Activated CD4-positive, alpha-beta T cell treated with anti-CD3 and anti-CD28 coated beads for 36 hours (primary cell): ENCODE data around the gene BLOC1S5. TPM values are rescaled to one million over a fixed set of nuclear protein-coding genes. Genes with fewer than 3 reads are reported as not detected.
A peak's percentile ranks its signal among the peaks of the same experiment; 100 is the strongest.
"Not testable (repeated sequence)": the region's sequence is repeated elsewhere in the genome, so short reads cannot be mapped to it uniquely, and the experiment has no call there.

Experiments used
- ATAC-seq: fragments of 200-7000 bp; cut with Tn5 transposase; one replicate; pipeline ENCODE4 v1.10.0; 2021; ENCODE audit warnings: mild to moderate bottlenecking, moderate library complexity
- CTCF ChIA-PET: fragments of 350-600 bp; sonication (Branson Sonifier 250); formaldehyde crosslinking; loops from one replicate; lab custom pipeline; 2021; ENCODE audit warnings: antibody characterized with exemption; lab: Charles Lee
- POLR2A ChIA-PET: fragments of 350-600 bp; sonication (Branson Sonifier 250); formaldehyde crosslinking; loops from one replicate; lab custom pipeline; 2021; ENCODE audit warnings: antibody characterized with exemption, inconsistent platforms; lab: Charles Lee
- DNase-seq: peaks from one replicate; pipeline ENCODE4 v3.0.0-alpha.2; 2020
- H3K27ac Mint-ChIP-seq: one replicate; pipeline ENCODE4 v1.8.0; 2021; ENCODE audit warnings: mixed read lengths
- H3K27me3 Mint-ChIP-seq: one replicate; pipeline ENCODE4 v1.8.0; 2021; ENCODE audit warnings: mixed read lengths
- H3K36me3 Mint-ChIP-seq: one replicate; pipeline ENCODE4 v1.8.0; 2021; ENCODE audit warnings: low read depth, mixed read lengths
- H3K4me1 Mint-ChIP-seq: one replicate; pipeline ENCODE4 v1.8.0; 2021; ENCODE audit warnings: mixed read lengths
- H3K4me3 Mint-ChIP-seq: one replicate; pipeline ENCODE4 v1.8.0; 2021; ENCODE audit warnings: mild to moderate bottlenecking, moderate library complexity, mixed read lengths
- H3K9me3 Mint-ChIP-seq: one replicate; pipeline ENCODE4 v1.8.0; 2021; ENCODE audit warnings: low read depth, mixed read lengths
- intact Hi-C, 2 experiments: fragments of 100-400 bp; cut with DNase I in 1 of 2; cut with micrococcal nuclease in 1 of 2; formaldehyde crosslinking; loops; one replicate each; pipeline versions ENCODE4 v1.14.2 to v1.15.1; 2022 to 2024; cut with DNase I, micrococcal nuclease
- total RNA-seq, 2 experiments: library from RNA; stranded (reverse); gene quantifications; one replicate each; pipeline ENCODE4 v1.2.3, GENCODE V29; 2021

BLOC1S5 gene
- total RNA-seq, 2 experiments from 2014 or later, result 20.0 to 30.3 TPM

DNA sequence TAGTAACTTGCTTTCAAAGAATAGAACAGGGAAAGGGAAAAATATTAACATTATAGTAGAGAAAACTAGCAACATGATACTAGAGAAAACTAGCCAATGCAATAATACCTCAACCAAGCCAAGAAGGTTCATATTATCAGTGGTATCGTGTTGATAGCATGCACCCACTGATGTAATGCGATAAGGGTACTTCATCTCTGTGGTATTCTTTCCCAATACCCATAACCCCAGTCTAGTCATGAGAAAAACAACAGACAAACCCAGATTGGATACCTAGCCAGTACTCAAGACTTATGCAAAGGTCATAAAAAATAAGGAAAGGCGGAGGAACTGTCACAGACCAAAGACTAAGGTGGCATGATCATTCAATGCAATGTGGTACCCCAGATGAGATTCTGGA is 21.0 kb downstream of the BLOC1S5 start:
- H3K36me3 Mint-ChIP-seq, result peaks cover 59% of the 10 kb centered on the region
- no peak overlapping the region for H3K4me3 Mint-ChIP-seq

GRCh38 chr6:8041913-8042583 is 22.1 kb downstream of the BLOC1S5 start:
- Mint-ChIP-seq H3K9me3 (peaks cover 13% of the 10 kb centered on the region), H3K4me3 (no peak overlapping the region), H3K36me3 (peaks cover 61% of the 10 kb centered on the region), H3K27me3 (no peaks in the 10 kb centered on the region), H3K4me1 (peaks cover 11% of the 10 kb centered on the region), H3K27ac (no peak overlapping the region)
- CTCF ChIA-PET, result interaction anchor here (0.5 to 0.6 kb wide), 2 partner anchors 60 to 910 kb away, joined by 3 read pairs; partner anchors contain the start of gene EEF1E1
- DNase-seq (no peak), ATAC-seq (no peak)
- intact Hi-C loops, result no loop called here
- POLR2A ChIA-PET, result no interaction called here

More for the DNA sequence above, 21.0 kb downstream of the BLOC1S5 start:
- intact Hi-C loops, result no loop called here
- ATAC-seq, result no peak
- Mint-ChIP-seq H3K27ac (no peak overlapping the region), H3K9me3 (peaks cover 13% of the 10 kb centered on the region), H3K4me1 (peaks cover 9% of the 10 kb centered on the region), H3K27me3 (no peaks in the 10 kb centered on the region)
- DNase-seq, result no peak
- ChIA-PET CTCF (no interaction called here), POLR2A (no interaction called here)

- intact Hi-C loops, result not testable (repeated sequence)
These were observed 30.1 kb downstream of the BLOC1S5 start for GRCh38 chr6:8034107-8034506.

GRCh38 chr6:8030920-8031319 is 33.3 kb downstream of the BLOC1S5 start:
- no peak for ATAC-seq
- intact Hi-C loops, result no loop called here

More at GRCh38 chr6:8034107-8034506, 30.1 kb downstream of the BLOC1S5 start:
- DNase-seq, ATAC-seq, POLR2A ChIA-PET, H3K27ac Mint-ChIP-seq, H3K27me3 Mint-ChIP-seq, H3K9me3 Mint-ChIP-seq, H3K4me3 Mint-ChIP-seq, CTCF ChIA-PET: not testable (repeated sequence)
- H3K36me3 Mint-ChIP-seq, result peaks cover 65% of the 10 kb centered on the region
- H3K4me1 Mint-ChIP-seq, result peaks cover 48% of the 10 kb centered on the region

DNA sequence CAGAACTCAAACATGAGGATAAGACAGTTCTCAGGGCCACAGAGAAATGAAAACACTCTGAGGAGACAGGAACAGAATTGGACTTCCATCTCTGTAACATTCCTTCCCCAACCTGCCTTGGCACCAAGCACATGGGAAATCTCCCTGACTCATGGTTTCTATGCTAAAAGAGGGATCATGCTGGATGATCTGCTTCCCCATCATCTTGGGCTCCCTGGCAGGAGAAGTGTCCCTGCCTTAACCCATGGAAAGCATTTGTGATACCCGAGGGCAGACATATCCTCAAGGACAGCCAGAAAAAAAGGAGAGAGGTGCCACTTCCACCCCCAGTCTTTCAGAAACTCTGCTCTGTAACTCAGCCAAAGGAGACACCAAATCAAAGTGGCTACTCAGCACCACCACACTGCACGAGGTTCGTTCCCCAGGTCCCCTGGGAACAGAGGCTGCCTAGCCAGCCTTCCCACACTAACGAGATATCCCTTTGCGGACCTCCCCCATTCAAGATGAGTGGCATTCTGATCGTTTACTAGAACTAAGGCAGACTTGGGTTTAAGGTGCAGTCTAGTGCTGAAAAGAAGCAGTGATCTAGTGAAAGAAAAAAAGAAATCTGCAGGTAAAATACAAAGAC is 34.8 kb downstream of the BLOC1S5 start:
- H3K9me3 Mint-ChIP-seq, result peaks cover 9% of the 10 kb centered on the region
- H3K36me3 Mint-ChIP-seq, result peaks cover 30% of the 10 kb centered on the region
- ChIA-PET POLR2A (no interaction called here), CTCF (no interaction called here)
- ATAC-seq (no peak), DNase-seq (no peak)
- no peaks in the 10 kb centered on the region for H3K27me3 Mint-ChIP-seq
- intact Hi-C loops, result no loop called here
- peaks cover 37% of the 10 kb centered on the region for H3K4me1 Mint-ChIP-seq
- no peak overlapping the region for H3K4me3 Mint-ChIP-seq
- H3K27ac Mint-ChIP-seq, result peak overlapping the region; percentile 21

More at GRCh38 chr6:8030920-8031319, 33.3 kb downstream of the BLOC1S5 start:
- DNase-seq, result no peak
- Mint-ChIP-seq H3K27ac (no peak overlapping the region), H3K4me3 (no peak overlapping the region), H3K9me3 (peaks cover 9% of the 10 kb centered on the region), H3K36me3 (peaks cover 43% of the 10 kb centered on the region), H3K4me1 (peaks cover 44% of the 10 kb centered on the region), H3K27me3 (no peaks in the 10 kb centered on the region)
- CTCF ChIA-PET, result no interaction called here
- POLR2A ChIA-PET, result no interaction called here

DNA sequence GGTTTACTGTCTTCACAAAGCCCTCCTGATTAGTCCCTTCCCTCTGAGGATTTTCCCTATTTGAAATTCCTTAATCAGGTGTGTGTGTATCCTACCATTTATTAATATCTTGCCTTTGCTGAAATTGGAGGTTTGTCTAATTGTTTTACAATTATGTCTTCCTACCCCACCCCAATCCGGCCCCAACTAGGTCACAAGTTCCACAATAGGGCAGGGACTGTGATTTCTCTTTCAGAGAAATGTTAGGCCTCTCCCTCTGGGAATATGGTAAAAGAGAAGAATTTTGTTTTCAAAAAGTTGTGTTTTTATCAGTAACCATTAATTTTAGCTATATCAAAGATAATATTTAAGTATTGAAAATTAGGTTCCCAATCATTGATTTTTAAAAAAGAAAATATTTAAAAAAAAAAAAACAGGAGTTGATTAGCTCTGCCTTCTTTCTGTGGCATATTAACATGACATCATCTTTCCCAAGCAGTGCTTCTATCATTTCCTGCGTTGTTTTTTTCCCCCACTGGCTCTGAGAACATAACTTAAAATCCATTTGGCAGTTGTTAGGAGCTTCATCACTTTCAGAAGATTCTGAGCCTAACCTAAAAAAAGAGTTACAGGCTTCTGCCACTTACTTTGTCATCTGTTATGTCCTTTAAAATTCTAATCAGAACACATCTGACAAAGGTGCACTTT is 36.1 kb downstream of the BLOC1S5 start:
- peaks cover 5% of the 10 kb centered on the region for H3K9me3 Mint-ChIP-seq
- H3K36me3 Mint-ChIP-seq, result peaks cover 27% of the 10 kb centered on the region
- H3K4me3 Mint-ChIP-seq, result no peak overlapping the region
- ChIA-PET POLR2A (no interaction called here), CTCF (no interaction called here)
- ATAC-seq, result no peak
- intact Hi-C loops, result no loop called here
- no peaks in the 10 kb centered on the region for H3K27me3 Mint-ChIP-seq
- H3K27ac Mint-ChIP-seq, result peak overlapping the region; percentile 32
- H3K4me1 Mint-ChIP-seq, result peaks cover 37% of the 10 kb centered on the region
- no peak for DNase-seq

GRCh38 chr6:8026800-8027199 is 37.4 kb downstream of the BLOC1S5 start:
- peaks cover 21% of the 10 kb centered on the region for H3K36me3 Mint-ChIP-seq
- intact Hi-C loops, result no loop called here
- ATAC-seq (no peak), DNase-seq (no peak)
- no peak overlapping the region for H3K27ac Mint-ChIP-seq
- H3K9me3 Mint-ChIP-seq, result no peaks in the 10 kb centered on the region
- H3K4me3 Mint-ChIP-seq, result no peak overlapping the region
- H3K27me3 Mint-ChIP-seq, result no peaks in the 10 kb centered on the region
- peaks cover 34% of the 10 kb centered on the region for H3K4me1 Mint-ChIP-seq
- CTCF ChIA-PET, result no interaction called here
- POLR2A ChIA-PET, result no interaction called here

GRCh38 chr6:8025191-8025590 is 39.0 kb downstream of the BLOC1S5 start:
- Mint-ChIP-seq H3K27me3 (no peaks in the 10 kb centered on the region), H3K4me3 (no peak overlapping the region), H3K9me3 (no peaks in the 10 kb centered on the region), H3K27ac (no peak overlapping the region), H3K36me3 (peaks cover 23% of the 10 kb centered on the region), H3K4me1 (peaks cover 26% of the 10 kb centered on the region)
- ChIA-PET POLR2A (no interaction called here), CTCF (interaction anchor here (0.6 to 0.7 kb wide), 2 partner anchors 40 kb away, joined by 3 to 5 read pairs; no protein-coding TSS in a partner anchor)
- intact Hi-C loops, result no loop called here
- DNase-seq (no peak), ATAC-seq (no peak)

GRCh38 chr6:8023638-8024037 is 40.6 kb downstream of the BLOC1S5 start:
- ATAC-seq (no peak), DNase-seq (no peak)
- Mint-ChIP-seq H3K27me3 (no peaks in the 10 kb centered on the region), H3K4me3 (no peak overlapping the region), H3K9me3 (no peaks in the 10 kb centered on the region), H3K27ac (no peak overlapping the region), H3K36me3 (peaks cover 23% of the 10 kb centered on the region), H3K4me1 (peaks cover 16% of the 10 kb centered on the region)
- ChIA-PET CTCF (no interaction called here), POLR2A (no interaction called here)
- intact Hi-C loops, result no loop called here

DNA sequence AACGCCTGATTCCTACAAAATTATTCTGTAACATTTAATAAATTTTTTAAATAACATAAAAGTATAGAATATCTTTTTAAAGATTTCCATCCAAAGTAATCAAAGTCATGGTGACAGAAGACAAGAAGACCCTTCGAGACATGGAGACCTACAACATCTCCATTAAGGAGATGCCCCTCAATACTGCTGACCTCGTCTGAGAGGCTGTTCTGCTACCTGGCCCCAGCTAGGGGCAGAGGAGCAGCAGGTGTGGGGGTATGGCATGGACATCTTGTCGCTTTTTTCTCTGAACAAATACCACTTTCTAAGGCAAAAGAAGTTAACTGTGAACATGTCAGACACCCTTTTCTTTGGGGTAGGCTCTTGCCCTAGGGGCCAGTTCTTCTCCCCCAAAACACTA is 44.1 kb downstream of the BLOC1S5 start:
- Mint-ChIP-seq H3K9me3 (no peaks in the 10 kb centered on the region), H3K27ac (no peak overlapping the region), H3K27me3 (no peaks in the 10 kb centered on the region), H3K36me3 (peaks cover 27% of the 10 kb centered on the region), H3K4me1 (peaks cover 18% of the 10 kb centered on the region), H3K4me3 (no peak overlapping the region)
- POLR2A ChIA-PET, result interaction anchor here (0.6 kb wide), 1 partner anchor 17 kb away, joined by 4 read pairs; no protein-coding TSS in a partner anchor
- CTCF ChIA-PET, result no interaction called here
- intact Hi-C loops, result no loop called here
- no peak for ATAC-seq
- DNase-seq, result no peak

- H3K4me3 Mint-ChIP-seq, result peak overlapping the region; percentile 77
- ChIA-PET POLR2A (interaction anchor here (0.6 to 1.0 kb wide), 4 partner anchors 47 to 115 kb away, joined by 3 to 5 read pairs (median 4); partner anchors contain the start of gene BLOC1S5), CTCF (interaction anchor here (1.4 kb wide), 1 partner anchor 294 kb away, joined by 4 read pairs; no protein-coding TSS in a partner anchor)
- no peaks in the 10 kb centered on the region for H3K9me3 Mint-ChIP-seq
- ATAC-seq (peak; percentile 42), DNase-seq (no peak)
- intact Hi-C loops, result loop anchor here (5.0 kb wide), 2 partner anchors 45 to 85 kb away; partner anchors contain the start of genes BLOC1S5 (in 1 of the 2) and EEF1E1 (in 1 of the 2)
- peaks cover 31% of the 10 kb centered on the region for H3K36me3 Mint-ChIP-seq
- H3K27me3 Mint-ChIP-seq, result no peaks in the 10 kb centered on the region
- peaks cover 18% of the 10 kb centered on the region for H3K4me1 Mint-ChIP-seq
- peak overlapping the region; percentile 97 for H3K27ac Mint-ChIP-seq
These were observed 46.5 kb downstream of the BLOC1S5 start for GRCh38 chr6:8017705-8018104.
